Heart left ventricle (tissue), 13 donors: ENCODE results near the gene AP5B1.

Source experiments
- POLR2A ChIP-seq, 2 donors: fragments of 450-650 bp; IDR thresholded peaks; one replicate each; pipeline ENCODE4 v1.6.1; 2017; ENCODE audit warnings: antibody characterized with exemption in 2 of 2, mild to moderate bottlenecking in 2 of 2, moderate library complexity in 2 of 2
- TF ChIP-seq, protein P1 (sequence below), 12 donors: fragments of 200-600 bp; sonication (generic) in 4 of 12; IDR thresholded peaks; one replicate each; pipeline versions ENCODE4 v1.5.0 to v1.8.0; 2018 to 2022; ENCODE audit warnings: antibody characterized with exemption in 12 of 12, mild to moderate bottlenecking in 5 of 12
- donor health status: ischemic (EF 13 %, LVEDD 7.1; RV severe dilation, severe dysfunction).
- donor health status: DM: no; HTN: yes; CAD: no.
- donor health status: DM: no; HTN: no; CAD: no.
- donor health status: ischemic (EF 25% LVEDD 6.9; RV normal size, moderate dysfunction).
- donor health status: ischemic (EF 25% LVEDD 5.7; RV mildly dilated, moderate dysfunction).
- donor health status: ischemic (EF 35%, LVEDD 5.7; RV mildly dilated, moderate dysfunction).
- donor health status: nonischemic (EF 11% LVEDD 7.7; RV severe dilation, severe dysfunction).
- donor health status: DM: yes; HTN: yes; CAD: no.
- donor health status: PGD.
- donor health status: ischemic (EF 29% LVEDD 5.4; RV normal size, mild dysfunction).
- donor health status: nonischemic (EF 23%, LVEDD 6.1; RV moderate dilation, normal function).

DNA sequence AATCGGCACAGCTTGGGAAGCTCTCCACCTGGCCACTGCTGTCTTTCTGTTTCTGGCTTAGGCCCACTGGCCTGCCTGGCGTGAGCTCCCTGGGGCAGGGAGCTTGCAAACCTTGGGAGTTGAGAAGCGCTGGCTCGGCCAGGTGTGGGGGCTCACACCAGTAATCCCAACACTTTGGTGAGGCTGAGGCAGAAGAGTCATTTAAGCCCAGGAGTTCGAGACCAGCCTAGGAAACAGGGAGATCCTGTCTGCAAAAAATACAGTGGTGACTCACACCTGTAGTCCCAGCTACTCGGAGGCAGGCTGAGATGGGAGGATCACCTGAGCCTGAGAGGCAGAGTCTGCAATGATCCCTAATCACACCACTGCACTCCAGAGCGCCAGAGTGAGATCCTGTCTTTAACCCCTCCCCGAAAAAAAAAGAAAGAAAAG, 4.0 kb downstream of the AP5B1 start:
- TF ChIP-seq, protein P1, sequence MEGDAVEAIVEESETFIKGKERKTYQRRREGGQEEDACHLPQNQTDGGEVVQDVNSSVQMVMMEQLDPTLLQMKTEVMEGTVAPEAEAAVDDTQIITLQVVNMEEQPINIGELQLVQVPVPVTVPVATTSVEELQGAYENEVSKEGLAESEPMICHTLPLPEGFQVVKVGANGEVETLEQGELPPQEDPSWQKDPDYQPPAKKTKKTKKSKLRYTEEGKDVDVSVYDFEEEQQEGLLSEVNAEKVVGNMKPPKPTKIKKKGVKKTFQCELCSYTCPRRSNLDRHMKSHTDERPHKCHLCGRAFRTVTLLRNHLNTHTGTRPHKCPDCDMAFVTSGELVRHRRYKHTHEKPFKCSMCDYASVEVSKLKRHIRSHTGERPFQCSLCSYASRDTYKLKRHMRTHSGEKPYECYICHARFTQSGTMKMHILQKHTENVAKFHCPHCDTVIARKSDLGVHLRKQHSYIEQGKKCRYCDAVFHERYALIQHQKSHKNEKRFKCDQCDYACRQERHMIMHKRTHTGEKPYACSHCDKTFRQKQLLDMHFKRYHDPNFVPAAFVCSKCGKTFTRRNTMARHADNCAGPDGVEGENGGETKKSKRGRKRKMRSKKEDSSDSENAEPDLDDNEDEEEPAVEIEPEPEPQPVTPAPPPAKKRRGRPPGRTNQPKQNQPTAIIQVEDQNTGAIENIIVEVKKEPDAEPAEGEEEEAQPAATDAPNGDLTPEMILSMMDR (IDR thresholded peaks at IDR 0.05), result no peak
- no peak for TF ChIP-seq POLR2A (IDR thresholded peaks at IDR 0.05)
